GM12873 (cell line): ENCODE data around the gene ATF2.

ENCODE experiments used
- CTCF ChIP-seq: IDR thresholded peaks from 2 replicates; pipeline ENCODE4 v1.5.1; 2012; ENCODE audit warnings: low read depth, mild to moderate bottlenecking, moderate library complexity, low read length, control low read depth; ENCODE audit not compliant: insufficient read depth; ENCODE audit errors: missing control alignments

Gene ATF2

GRCh38 chr2:175039031-175039430 lies 129.0 kb downstream of the ATF2 start:
- TF ChIP-seq CTCF, result no peak

- no peak for TF ChIP-seq CTCF
These were observed 130.1 kb downstream of the ATF2 start for GRCh38 chr2:175037941-175038340.

- peak; percentile 47 for TF ChIP-seq CTCF
These were observed 131.4 kb downstream of the ATF2 start for GRCh38 chr2:175036582-175037018.

- TF ChIP-seq CTCF, result no peak
These were observed 132.2 kb downstream of the ATF2 start for GRCh38 chr2:175035806-175036205.

GRCh38 chr2:175034716-175035115 lies 133.3 kb downstream of the ATF2 start:
- TF ChIP-seq CTCF, result no peak

GRCh38 chr2:175030380-175031271 lies 137.4 kb downstream of the ATF2 start:
- peak; percentile 56 for TF ChIP-seq CTCF

GRCh38 chr2:175027755-175028154 lies 140.2 kb downstream of the ATF2 start:
- no peak for TF ChIP-seq CTCF
